DMS79 (cell line): ENCODE results near the gene MPRIP.
A peak's percentile ranks its signal among the peaks of the same experiment; 100 is the strongest.
"Not testable (repeated sequence)": the region's sequence is repeated elsewhere in the genome, so short reads cannot be mapped to it uniquely, and the experiment has no call there.

ENCODE experiments used
- DNase-seq: peaks from one replicate; lab custom pipeline; 2025; lab: John Stamatoyannopoulos, UW

MPRIP gene

DNA sequence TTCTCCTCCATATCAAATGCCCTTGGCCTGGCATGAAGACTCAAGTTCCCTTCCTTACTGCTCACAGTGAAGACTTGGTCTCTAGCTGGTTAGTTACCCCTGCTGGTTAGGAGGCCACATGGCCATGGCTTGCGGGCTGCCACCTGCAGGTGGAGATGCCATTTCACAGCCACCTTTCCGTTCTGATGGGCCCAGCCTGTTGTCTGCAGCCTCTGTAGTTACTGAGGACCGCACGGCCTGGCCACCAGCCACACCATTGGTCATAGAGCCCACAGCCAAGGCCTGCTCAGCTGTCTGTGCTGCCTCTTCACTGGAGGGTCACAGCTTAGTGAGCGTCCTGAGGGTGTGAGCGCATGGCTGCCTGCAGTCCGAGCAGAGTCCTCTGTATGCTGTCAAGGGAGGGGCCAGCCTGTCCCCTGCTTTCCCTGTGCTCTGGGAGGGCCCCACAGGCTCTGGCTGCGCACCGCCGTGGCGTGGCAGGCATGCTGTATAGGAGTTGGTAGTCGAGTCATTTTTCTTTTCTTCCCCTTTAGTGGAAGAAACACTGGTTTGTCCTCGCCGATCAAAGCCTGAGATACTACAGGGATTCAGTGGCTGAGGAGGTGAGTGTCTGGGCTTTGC lies 104.6 kb downstream of the MPRIP start:
- DNase-seq = no peak

DNA sequence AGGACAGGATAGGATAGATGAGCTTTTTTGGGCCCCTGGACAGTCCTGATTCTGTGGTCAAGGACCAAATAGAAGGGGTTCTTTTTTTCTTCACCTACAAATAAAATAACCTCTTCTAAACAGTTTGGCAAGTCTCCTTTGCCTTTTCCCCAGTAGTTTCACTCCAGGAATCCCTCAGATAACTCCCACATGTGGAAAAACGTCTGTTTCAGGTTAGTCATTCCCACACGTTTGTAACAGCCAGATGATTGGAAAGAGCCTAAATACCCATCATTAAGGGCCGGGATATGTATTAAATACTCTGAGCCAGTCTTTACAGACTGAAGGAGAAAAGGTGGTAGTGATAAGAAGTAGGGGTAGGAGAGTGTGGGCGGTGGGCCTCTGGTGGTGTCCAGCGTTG lies 105.6 kb downstream of the MPRIP start:
- no peak for DNase-seq

DNA sequence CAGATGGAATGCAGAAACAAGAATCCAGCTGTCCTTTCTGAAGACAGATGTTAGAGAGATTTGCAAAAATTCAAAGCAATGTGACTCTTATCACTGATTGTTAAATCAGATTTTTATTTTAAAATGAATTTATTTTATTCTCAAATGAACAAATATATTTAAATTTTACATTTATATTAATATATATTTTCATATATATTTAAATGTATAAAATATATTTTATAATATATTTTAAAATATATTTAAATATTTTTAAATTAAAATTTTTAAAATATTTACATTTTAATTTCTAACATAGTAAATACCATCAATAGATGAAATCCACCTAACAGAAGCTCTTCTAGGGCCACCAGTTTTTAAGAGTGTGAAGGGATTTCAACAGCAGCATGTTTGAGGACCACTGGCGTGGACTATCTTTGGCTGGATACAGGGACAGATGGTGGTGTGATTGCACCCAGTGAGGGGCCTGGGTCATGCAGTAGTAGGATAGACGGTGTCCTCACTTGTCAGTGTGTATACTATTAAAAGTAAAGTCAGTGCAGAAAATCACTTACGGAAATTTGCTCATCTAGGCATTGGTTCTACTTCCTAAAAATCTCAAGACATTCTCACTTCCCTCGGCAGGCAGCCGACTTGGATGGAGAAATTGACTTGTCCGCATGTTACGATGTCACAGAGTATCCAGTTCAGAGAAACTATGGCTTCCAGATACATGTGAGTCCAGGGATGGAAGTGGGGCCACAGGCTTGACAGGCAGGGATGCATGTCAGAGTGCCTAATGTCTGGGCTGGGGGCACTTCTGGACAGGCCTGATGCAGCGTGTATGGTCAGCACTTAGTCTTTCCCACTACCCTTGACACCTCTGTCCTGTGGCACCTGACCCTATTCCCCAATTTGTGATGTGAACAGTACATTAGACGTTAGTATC lies 107.5 kb downstream of the MPRIP start:
- DNase-seq = no peak

DNA sequence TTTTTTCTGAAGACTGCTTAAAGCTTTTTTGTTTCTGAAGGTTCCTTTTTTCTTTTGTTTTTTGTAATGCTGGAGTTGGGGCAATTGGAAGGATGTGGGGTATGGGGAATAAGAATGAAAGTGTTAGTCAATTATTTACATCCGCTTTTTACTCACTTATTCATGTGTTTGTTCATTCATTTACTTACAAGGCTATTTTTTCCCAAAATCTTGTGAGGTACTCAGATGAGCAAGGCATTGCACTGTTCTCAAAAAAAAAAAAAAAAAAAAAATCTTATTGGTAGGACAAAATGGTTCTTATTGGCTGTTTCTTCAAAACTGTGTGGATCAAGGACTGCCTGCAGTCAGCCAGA lies 108.2 kb downstream of the MPRIP start:
- DNase-seq = no peak

DNA sequence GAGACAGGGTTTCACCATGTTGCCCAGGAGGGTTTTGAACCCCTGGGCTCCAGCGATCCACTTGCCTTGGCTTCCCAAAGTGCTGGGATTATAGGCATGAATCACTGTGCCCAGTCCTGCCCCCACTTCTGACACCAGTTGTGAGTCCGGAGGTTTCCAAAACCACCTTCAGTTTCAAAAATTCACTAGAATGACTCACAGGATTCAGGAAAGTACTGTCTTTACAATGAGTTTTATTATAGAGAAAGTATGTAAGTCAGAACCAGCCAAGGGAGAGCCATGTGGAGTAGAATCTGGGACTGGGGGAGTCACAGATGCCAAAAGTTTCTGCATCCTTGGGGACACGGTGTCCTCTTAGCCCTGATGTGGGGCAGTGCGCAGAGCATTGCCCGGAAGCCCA lies 108.8 kb downstream of the MPRIP start:
- DNase-seq = no peak

DNA sequence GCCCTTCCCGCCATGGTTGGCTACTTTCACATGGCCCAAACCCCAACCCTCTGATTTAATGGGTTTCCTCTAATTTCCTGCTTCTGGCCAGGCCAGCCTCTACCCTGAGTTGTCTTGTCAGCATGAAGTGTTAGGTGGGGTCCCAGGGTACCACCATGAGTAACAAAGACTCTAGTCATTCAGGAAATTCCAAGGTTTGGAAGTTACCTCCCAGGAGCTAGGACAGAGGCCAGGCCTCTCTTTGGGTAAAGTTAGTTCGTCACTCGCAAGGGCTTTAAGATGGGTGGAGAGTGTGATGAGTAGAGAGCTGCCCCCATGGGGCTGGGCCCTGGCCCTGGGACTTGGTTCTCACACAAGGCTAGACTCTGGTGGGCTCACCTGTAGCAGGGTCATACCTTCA lies 109.3 kb downstream of the MPRIP start:
- no peak for DNase-seq

DNA sequence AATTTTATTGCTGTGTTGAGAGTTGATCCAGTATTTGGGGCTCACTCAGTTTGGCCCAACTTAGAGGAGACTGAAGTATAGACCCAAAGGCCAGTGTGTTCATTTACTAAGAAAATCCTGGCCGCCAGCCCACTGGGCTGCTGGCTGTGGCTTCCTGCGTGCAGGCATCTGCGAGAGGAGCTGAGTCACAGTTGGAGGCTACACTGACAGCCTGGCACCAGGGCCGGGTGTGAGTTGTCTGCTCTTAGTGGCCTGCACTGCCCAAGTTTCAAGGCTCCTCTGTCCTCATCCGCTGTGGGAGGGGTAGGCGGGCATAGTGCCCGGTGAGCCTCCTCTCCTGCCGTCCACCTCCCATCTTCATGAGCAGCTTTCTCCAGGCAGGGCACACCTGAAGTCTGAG lies 109.7 kb downstream of the MPRIP start:
- DNase-seq = no peak

DNA sequence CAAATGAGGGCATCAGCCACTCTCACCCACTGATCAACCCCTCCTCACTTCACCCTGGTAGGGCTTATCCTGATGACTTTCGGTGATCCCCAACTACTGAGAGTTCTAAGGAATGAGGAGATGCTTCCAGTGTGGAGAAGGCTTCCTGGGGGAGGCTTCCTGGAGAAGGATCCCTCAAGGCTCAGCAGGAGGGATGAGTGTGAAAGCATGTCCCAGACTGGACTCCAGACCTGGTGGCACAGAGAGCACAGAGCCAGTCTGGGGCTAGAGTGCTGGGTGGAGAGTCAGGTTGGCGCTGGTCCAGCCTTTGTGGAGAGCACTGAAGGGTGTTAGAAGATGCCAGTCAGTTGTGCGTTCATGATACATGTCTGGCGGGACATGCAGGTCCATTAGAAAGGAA lies 110.1 kb downstream of the MPRIP start:
- no peak for DNase-seq

DNA sequence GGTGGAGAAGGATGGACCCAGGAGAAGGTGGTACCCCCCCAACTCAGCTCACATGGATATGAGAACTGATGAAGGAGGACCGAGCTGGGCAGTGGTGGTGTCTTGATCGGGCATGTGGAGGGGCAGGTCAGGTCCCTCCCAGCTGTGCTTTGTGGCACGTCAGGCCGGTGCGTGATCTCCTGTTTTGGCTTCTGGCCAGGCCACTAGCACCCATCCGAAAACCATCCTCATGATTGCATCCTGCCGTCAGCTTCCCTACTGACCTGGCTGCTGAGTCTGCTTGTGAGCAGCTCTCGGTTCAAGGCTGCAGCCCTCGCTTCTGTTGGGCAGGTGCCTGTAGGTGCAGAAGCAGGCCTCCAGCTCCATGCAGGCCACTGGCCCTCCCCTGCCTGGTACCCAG lies 110.8 kb downstream of the MPRIP start:
- DNase-seq = no peak

DNA sequence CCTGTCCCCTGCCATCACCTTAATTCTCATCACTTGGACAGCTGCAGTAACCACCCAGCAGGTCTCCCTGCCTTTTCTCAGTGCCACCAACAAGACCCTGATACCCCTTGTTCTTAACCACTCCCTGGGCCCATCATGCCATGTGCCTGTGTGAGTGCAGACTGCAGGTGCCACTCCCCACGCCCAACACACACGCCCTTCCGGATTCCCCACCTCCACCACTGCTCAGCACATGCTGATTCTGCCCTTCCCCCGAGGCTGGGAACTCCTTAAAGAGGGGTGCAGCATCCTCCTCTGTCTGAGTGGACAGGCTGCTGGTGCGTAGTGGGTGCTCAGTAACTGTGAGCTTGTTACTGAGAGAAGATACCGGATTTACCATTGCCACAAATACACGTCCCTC lies 111.5 kb downstream of the MPRIP start:
- DNase-seq = no peak

DNA sequence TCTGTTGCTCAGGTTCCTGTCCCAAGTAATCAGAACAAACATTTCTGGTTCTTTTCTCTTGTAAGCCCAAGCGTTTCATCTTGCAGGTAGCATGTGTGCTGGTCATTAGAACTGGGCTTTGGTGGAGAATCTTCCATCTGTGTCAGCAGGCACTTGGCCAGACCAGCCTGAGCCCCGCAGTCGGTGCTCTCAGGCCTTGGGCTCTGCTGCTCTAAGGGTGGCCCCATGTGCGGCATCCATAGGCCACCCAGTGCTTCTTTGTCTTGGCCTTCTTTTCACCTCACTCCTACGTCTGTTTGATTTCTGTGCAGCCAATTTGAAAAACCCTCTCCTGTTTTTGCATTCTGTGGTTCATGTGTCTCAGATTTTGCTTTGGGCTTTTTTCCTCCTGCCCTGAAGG lies 112.3 kb downstream of the MPRIP start:
- no peak for DNase-seq

DNA sequence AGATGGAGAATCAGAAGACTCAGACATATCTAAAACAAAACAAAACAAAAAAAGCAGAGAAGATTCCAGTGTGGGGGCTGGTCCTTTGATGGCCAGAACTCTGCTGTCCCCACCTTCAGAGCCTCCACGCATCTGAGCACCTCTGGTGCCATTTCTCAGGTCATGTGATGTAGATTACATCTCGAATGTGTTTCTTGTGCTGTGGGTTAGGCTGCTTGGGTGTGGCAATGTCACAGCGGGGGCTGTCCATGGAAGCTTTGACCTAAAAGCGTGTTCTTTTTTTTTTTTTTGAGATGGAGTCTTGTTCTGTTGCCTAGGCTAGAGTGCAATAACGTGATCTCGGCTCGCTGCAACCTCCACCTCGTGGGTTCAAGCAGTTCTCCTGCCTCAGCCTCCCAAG lies 112.7 kb downstream of the MPRIP start:
- DNase-seq = no peak

DNA sequence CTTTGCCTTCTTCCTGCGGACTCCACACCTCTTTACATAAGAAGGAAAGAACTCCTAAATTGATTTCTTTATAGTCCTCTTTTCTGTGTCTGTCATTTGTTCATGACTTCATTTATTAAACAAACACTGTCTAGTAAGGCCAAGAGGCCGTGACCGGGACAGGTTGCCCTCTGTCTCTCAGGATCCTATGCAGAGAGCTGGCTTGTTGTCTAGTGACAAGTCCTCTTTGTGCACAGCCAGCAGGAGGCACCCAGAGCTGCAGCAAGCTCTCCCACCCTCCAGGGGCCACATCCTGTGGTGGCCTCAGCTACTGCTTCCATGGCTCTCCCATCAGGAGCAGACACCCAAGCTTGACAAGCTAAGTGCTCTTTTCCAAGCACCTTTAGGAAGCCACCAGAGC lies 113.3 kb downstream of the MPRIP start:
- DNase-seq = no peak

DNA sequence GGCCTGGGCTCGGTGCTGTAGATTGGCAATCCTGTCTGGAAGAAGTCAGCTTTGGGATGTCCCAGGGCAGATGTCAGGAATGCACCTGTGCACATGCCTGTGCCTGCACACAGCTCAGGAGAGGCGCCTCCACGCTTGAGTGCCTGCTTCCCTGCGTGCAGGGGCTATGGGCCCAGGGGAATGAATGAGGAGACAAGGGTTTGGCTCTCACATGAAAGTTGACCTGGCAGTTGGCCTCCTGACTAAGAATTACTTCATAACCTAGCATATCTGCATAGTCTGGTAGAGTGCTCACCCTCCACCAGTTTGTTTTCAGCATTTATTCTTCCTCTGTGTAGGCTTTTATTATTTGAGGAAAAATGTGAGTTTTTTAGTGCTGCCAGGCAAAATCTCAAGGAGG lies 113.8 kb downstream of the MPRIP start:
- peak; percentile 7 for DNase-seq

DNA sequence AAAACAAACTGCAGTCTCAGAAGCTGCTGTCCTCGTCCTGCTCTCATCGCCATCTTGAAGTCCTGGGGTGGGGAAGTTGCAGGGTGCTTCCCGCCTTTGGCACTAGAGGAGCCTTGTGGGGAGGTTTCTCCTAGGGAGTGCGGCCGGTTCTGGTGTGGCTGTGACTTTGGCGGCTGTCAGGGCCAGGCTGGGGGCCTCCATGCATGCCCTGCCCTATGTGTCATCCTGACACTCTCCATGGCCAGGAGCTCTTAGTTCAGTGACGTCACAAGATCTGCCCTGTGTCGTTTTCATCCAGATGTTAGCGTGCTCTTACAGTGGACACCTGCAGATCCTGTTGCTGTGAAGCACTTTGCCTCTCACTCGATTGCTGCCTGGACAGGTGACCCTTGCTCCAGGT lies 114.3 kb downstream of the MPRIP start:
- DNase-seq = no peak

DNA sequence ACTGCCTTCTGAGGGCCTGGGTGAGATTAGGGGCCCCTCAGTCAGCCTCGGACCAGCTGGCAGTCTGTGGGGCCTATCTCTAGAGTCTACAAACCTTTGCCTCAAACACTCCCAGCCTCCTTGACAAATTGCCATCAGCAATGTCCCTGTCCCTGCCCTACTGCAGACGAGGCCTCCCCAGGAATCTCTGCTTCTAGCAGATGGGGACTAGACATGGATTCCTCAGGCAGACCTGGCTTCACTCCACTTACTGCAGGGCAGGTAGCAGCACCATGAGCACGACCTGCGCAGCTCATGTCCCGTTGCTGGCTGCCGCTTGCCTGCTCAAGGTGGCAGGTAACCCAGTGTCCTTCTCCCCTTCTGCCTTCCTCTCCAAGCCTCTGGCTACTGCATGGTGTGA lies 114.8 kb downstream of the MPRIP start:
- no peak for DNase-seq

DNA sequence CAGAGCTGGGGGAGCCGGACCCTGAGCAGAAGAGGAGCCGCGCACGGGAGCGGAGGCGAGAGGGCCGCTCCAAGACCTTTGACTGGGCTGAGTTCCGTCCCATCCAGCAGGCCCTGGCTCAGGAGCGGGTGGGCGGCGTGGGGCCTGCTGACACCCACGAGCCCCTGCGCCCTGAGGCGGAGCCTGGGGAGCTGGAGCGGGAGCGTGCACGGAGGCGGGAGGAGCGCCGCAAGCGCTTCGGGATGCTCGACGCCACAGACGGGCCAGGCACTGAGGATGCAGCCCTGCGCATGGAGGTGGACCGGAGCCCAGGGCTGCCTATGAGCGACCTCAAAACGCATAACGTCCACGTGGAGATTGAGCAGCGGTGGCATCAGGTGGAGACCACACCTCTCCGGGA lies 116.2 kb downstream of the MPRIP start:
- not testable (repeated sequence) for DNase-seq

DNA sequence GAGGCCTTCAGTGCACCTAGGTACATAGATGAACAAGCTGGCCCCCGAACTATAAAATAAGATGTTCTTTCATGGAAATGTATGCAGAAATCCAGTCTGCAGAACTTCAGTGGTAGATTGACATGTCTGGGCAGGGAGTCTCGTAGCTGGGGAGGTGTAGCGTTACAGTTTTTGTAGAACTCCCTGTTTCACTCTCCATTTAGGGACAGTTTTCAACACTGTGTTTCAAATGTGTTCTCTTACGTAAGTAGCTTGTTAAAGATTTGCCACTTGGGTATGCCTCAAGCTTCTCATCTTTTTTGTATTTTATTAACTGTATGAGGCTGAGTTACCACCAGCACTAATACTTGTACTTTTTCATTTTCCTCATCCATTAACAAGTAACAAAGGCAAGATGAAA lies 117.3 kb downstream of the MPRIP start:
- DNase-seq = no peak

DNA sequence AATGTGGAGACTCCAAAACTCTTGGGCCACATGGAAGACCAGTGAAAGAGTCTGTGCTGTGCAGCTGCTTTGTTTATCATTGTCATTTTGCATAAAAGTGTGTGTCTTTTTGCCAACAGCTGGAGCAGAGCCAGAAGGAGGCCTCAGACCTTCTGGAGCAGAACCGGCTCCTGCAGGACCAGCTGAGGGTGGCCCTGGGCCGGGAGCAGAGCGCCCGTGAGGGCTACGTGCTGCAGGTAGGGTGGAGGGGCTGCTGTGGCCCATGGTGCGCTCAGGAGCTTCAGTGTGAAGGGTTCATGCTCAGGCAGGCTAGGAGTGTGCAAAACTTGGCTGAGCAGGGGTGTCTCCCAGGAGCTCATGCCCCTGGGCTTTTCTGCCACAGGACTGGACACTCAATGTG lies 118.9 kb downstream of the MPRIP start:
- DNase-seq = no peak

DNA sequence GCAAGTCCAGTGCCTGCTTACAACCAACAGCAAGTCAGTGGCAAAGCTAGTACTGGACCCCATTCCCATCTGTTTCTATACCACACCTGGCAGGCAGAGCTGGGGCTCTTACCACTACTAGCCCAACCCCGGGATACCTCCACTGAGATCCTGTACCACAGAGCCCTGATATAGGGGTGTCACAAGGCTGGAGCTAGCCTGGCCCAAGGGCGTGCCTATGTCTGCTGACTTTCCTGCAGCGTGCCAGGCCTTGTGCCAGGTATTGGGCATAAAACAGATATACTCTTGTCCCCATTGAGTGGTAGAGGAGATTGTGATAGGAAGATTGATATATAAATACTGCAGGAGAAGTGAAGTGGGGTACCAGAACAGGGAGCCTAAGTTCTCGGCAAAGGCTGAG lies 119.5 kb downstream of the MPRIP start:
- no peak for DNase-seq

DNA sequence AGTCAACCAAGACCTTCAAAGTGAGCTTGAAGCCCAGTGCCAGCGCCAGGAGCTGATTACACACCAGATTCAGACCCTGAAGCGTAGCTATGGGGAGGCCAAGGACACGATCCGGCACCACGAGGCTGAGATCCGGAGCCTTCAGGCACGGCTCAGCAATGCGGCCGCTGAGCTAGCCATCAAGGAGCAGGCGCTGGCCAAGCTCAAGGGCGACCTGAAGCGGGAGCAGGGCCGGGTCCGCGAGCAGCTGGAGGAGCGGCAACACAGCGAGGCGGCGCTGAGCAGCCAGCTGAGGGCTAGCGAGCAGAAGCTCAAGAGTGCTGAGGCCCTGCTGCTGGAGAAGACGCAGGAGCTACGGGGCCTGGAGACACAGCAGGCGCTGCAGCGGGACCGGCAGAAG lies 121.9 kb downstream of the MPRIP start:
- DNase-seq = no peak

DNA sequence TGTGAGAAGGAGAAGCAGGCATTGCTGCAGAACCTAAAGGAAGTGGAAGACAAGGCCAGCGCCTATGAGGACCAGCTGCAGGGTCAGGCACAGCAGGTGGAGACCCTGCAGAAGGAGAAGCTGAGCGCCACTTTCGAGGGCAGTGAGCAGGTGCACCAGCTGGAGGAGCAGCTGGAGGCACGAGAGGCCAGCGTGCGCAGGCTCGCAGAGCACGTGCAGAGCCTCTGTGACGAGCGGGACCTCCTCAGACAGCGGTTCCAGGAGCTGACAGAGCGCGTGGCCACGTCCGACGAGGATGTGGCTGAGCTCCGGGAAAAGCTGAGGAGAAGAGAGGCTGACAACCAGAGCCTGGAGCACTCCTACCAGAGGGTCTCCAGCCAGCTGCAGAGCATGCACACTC lies 122.4 kb downstream of the MPRIP start:
- DNase-seq = no peak

DNA sequence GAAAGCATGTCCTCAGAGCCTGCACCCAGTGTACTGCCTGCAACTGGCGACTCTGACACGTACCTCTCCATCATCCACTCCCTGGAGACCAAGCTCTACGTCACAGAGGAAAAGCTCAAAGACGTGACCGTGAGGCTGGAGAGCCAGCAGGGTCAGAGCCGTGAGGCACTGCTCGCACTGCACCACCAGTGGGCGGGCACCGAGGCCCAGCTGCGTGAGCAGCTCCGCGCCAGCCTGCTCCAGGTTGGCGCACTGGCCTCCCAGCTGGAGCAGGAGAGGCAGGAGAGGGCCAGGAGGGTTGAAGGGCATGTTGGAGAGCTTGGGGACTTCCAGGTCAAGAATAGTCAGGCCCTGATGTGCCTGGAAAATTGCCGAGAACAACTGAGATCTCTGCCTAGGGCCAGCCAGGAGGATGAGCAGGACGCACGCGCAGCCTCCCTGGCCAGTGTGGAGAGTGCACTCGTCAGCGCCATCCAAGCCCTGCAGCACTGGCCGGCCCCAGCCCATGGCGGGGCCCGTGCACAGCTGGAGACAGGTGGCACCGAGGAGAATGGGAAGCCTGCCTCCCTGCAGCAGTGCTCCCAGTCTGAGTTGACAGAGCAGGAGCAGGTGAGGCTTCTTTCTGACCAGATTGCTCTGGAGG lies 123.5 kb downstream of the MPRIP start:
- no peak for DNase-seq
